ENCODE results near the gene ZNF740. TPM values are rescaled to one million over a fixed set of nuclear protein-coding genes. Genes with fewer than 3 reads are reported as not detected.
A peak's percentile ranks its signal among the peaks of the same experiment; 100 is the strongest.
"Not testable (repeated sequence)": the region's sequence is repeated elsewhere in the genome, so short reads cannot be mapped to it uniquely, and the experiment has no call there.

Gene ZNF740, protein sequence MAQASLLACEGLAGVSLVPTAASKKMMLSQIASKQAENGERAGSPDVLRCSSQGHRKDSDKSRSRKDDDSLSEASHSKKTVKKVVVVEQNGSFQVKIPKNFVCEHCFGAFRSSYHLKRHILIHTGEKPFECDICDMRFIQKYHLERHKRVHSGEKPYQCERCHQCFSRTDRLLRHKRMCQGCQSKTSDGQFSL
- total RNA-seq (2014; rRNA removed; shearing (Covaris generic)) = 10.9 and 12.0 TPM in 2 replicates

- peak; percentile 100 for DNase-seq (ENCODE audit: low read depth)
These were observed at the start of gene ZNF740, which contains the start of gene CSAD for GRCh38 chr12:53180220-53180930. TSS of gene ZNF740 (plus strand) at chr12:53180722. CDS start at chr12:53181984, 1,262 bp downstream. TSS of gene CSAD (minus strand) at chr12:53180925. CDS start at chr12:53173470, 7,455 bp downstream.

DNA sequence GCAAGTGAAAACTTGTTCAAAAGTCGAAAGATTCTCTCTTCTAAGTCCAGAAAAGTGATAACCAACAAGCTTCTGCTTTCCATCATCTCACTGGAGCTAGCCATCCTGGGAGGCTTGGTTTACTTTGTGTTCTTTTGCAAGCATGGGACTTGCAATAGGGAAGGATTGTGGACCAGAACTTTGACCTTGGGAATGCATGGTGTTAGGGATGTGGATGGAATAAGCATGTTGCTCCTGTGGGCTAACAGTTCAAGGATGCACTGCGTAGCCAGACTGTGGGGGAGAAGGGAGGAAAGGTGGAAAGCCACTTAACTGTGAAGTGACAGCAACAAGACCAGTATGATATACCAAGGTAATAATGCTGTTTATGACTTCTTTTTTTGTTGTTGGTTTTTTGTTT lies 48.7 kb upstream of the ZNF740 start:
- DNase-seq (ENCODE audit: low read depth) = no peak

DNA sequence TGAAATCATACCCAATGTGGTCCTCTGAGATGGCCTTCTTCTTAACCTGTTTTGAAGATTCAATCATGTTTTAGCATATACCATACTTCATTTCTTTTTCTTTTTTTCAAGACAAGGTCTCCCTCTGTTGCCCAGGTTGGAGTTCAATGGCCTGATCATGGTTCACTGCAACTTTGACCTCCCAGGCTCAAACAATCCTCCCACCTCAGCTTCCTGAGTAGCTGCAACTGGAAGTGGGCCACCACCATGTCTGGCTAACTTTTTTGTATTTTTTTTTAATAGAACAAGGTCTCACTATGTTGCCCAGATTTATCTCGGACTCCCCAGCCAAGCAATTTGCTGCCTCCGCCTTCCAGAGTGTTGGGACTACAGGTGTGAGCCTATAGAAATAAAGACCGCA lies 46.8 kb upstream of the ZNF740 start:
- DNase-seq (ENCODE audit: low read depth) = no peak

- DNase-seq (ENCODE audit: low read depth) = no peak
These were observed 37.2 kb upstream of the ZNF740 start for GRCh38 chr12:53143355-53143754.

DNA sequence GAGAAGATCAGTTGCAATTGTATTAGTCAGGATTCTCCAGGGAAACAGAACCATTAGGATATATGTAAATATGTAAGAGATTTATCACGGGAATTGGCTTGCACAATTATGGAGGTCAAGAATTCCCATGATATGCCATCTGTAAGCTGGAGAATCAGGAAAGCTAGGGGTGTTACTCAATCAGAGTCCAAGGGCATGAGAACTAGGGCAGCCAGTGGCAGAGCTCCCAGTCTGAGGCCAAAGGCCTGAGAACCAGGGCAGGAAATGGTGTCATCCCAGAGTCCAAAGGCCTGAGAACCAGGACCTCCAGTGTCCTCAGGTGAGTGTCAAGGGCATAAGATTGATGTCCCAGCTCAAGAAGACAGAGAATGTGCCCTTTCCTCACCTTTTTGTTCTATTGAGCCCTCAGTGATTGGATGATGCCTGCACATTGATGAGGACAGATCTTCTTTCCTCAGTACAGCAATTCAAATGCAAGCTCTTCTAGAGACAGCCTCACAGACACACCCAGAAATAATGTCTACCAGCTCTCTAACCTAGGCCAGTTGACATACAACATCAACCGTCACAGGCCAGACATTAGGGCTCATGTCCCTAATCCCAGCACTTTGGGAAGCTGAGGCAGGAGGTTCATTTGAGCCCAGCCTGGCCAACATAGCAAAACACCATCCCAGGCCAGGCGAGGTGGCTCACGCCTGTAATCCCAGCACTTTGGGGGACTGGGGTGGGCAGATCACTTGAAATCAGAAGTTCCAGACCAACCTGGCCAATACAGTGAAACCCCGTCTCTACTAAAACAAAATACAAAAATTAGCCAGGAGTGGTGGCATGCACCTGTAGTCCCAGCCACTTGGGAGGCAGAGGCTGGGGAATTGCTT lies 34.9 kb upstream of the ZNF740 start:
- no peak for DNase-seq (ENCODE audit: low read depth)

DNA sequence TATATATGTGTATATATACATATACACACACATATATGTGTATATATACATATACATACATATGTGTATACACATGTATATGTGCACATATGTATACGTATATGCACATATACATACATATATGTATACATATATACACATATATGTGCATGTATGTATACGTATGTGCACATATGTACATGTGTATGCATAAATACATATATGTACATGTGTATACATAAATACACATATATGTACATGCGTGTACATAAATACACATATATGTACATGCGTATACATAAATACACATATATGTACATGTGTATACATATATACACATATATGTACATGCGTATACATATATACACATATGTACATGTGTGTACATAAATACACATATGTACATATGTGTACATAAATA lies 33.3 kb upstream of the ZNF740 start:
- no peak for DNase-seq (ENCODE audit: low read depth)

DNA sequence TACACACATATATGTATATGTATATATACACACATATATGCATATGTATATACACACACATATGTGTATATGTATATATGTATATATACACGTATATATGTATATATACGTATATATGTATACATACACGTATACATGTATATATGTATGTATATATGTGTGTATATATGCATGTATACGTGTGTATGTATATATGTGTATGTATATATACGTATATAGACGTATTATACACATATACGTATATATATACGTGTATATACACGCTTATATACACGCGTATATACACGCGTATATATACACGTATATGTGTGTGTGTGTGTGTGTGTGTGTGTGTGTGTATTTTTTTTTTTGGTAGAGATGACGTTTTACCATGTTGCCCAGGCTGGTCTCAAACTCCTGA lies 32.9 kb upstream of the ZNF740 start:
- DNase-seq (ENCODE audit: low read depth) = no peak

DNA sequence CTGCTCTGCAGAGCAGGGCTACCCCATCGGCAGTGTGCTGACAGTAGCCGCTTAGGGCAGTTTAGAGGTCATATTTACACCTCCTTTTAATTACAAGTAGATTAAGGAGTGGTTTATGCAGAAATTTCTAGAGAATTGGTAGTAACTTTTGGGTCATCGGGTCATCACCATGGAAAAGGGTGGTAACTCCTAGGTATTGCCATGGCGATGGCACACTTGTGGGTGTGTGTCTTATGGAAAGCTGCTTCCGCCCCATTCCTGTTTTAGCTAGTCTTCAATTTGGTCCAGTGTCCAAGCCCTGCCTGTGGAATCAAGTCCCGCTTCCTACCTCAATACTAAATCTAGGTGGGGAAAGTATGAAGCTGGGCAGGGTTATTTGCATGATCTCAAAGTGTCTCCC lies 29.5 kb upstream of the ZNF740 start:
- DNase-seq (ENCODE audit: low read depth) = no peak

- no peak for DNase-seq (ENCODE audit: low read depth)
These were observed 28.1 kb upstream of the ZNF740 start for GRCh38 chr12:53152390-53152789.

DNA sequence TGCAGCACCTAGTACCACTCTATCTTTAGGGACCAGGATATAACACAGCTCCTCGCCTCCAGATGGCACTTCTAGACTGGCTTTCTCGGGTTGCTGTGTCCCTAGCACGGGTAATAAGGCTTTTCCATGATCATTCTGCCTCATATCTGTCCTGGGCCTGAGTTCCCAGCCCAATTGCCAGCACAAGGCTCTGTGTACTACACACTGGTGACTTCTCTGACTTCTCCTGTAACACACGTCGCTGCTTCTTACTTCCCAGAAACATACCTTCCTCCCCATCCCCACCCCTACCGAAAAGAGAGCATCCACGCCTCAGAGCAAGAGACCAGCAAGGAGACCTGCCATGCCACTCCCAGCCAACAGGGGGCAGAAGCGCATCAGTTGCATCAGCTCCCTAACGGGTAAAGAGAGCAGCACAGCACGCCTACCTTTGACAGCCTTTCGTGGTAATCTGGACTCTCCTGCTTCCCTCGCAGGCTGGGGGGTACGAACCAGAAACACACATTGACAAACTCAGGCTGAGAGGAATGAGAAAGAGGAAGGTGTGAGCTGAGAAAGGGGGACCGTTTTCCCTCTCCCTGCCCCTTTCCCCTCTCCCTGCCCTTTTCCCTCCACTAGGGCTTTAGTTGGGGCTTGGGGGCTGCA lies 21.2 kb upstream of the ZNF740 start:
- peak; percentile 87 for DNase-seq (ENCODE audit: low read depth)

DNA sequence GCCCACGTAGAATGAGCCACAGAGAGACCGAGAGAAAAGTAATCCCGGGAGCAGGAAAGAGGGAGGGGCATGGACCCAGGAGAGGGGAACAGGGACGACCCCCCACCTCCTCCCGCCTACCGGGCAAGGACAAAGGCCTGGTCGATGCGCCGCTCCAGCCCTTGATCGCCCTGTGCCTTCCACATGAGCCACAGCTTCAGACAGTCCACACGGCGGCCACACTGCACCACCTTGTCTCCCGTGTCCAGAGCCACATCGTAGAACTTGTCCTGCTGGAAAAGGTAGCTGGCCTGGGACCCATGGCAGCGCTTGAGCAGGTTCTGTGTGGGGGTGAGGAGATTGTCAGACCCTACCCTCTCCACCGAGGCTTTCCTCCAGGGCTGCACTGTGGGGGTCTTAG lies 20.5 kb upstream of the ZNF740 start:
- DNase-seq (ENCODE audit: low read depth) = no peak

- DNase-seq (ENCODE audit: low read depth) = no peak
These were observed 19.8 kb upstream of the ZNF740 start for GRCh38 chr12:53160673-53161072.

GRCh38 chr12:53161119-53161911 lies 19.2 kb upstream of the ZNF740 start:
- no peak for DNase-seq (ENCODE audit: low read depth)

DNA sequence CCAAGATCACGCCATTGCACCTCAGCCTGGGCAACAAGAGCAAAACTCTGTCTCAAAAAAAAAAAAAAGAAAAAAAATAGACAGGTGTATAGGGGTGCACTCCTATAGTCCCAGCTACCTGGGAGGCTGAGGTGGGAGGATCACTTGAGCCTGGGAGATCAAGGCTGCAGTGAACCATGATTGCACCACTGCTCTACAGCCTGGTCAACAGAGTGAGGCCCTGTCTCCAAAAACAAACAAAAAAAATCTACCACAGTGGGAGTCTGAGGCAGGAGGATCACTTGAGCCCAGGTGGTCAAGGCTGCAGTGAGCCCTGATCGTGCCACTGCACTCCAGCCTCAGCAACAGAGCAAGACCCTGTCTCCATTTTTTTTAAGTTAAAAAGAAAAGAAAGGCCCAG lies 17.5 kb upstream of the ZNF740 start:
- not testable (repeated sequence) for DNase-seq (ENCODE audit: low read depth)

- no peak for DNase-seq (ENCODE audit: low read depth)
These were observed 13.7 kb upstream of the ZNF740 start for GRCh38 chr12:53166837-53167236.

- no peak for DNase-seq (ENCODE audit: low read depth)
These were observed 10.9 kb upstream of the ZNF740 start for GRCh38 chr12:53169644-53170043.

DNA sequence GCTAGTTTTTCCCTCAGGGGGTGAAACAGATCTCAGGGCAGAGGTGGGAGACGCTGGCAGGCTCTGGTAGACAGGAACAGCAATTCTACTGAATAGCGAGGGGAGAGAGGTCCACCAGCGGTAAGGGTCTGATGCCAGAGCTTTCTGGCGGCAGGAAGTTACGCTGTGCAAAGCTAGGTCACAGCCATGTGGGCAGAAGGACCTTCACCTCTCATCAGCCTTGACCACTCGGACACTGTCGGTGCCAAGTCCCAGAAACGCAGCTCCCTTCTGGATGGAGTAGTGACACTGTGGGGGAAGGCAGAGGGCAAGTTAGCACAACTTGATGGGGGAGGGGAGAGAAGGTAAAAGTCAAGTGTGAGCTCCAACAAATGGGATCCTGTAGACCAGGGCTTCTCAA lies 10.3 kb upstream of the ZNF740 start:
- no peak for DNase-seq (ENCODE audit: low read depth)

GRCh38 chr12:53170876-53171724 lies 9.4 kb upstream of the ZNF740 start:
- no peak for DNase-seq (ENCODE audit: low read depth)

DNA sequence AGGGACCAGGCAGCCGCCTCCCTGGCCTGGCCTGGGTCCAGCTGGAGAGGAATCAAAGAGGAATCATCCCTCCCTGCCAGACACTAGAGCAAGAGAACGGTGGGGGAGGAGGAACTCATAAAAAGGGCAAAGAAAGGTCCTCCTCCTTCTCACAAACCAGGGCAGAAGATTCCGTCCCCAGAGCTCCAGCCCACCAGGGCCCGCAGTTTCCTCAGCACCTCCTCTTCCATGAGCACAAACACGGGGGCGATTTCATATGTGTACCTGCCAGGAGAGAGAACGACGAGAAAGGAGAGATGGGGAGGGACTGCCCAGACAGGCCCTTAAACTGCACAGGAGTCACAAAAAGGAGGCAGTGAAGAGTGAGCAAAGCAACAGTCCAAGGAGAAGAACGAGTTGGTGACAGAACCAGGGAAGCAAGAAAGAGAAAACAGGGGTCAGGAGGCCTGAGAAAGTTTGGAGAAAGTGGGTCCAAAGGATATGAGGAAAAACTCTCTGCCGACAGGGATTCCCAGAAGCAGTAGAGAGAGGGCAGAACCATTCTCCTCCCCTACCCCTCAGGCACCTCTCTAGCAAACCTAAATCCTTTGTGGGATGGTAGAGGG lies 8.7 kb upstream of the ZNF740 start:
- no peak for DNase-seq (ENCODE audit: low read depth)

- peak; percentile 45 for DNase-seq (ENCODE audit: low read depth)
These were observed 8.2 kb upstream of the ZNF740 start for GRCh38 chr12:53172352-53172751.

Data from Daoy (cell line).